Keratinocyte (primary cell): ENCODE results near the gene FAT1. TPM values are rescaled to one million over a fixed set of nuclear protein-coding genes. Genes with fewer than 3 reads are reported as not detected.

Experiments used
- DNase-seq: peaks from one replicate; pipeline ENCODE4 v3.0.0-alpha.2; 2011; ENCODE audit warnings: low read depth, missing footprints, low spot score
- FAIRE-seq: peaks from 2 replicates; lab custom pipeline; 2011; peaks lifted over from hg19 to GRCh38; lab: Jason Lieb, UNC
- H2AFZ ChIP-seq: 2 replicates; pipeline ENCODE4 v1.6.0; 2012; ENCODE audit warnings: low read length, control low read depth, inconsistent platforms; ENCODE audit not compliant: control insufficient read depth
- H3K27ac ChIP-seq: 2 replicates; pipeline ENCODE4 v1.5.1; 2011; ENCODE audit warnings: low read length; ENCODE audit not compliant: control insufficient read depth, insufficient read depth
- H3K27me3 ChIP-seq: 3 replicates; pipeline ENCODE4 v1.6.0; 2011; ENCODE audit warnings: low read length; ENCODE audit not compliant: control insufficient read depth, insufficient read depth; ENCODE audit errors: extremely low read depth
- H3K36me3 ChIP-seq, 2 experiments: 2 replicates in 1 of 2; 3 replicates in 1 of 2; pipeline ENCODE4 v1.5.1; 2011; ENCODE audit warnings: low read length in 2 of 2, mild to moderate bottlenecking in 1 of 2; ENCODE audit not compliant: control insufficient read depth in 2 of 2, insufficient read depth in 2 of 2; ENCODE audit errors: extremely low read depth in 1 of 2
- H3K4me1 ChIP-seq: 3 replicates; pipeline ENCODE4 v1.5.1; 2011; ENCODE audit warnings: low read length; ENCODE audit not compliant: control insufficient read depth, insufficient read depth; ENCODE audit errors: extremely low read depth
- H3K4me2 ChIP-seq: 3 replicates; pipeline ENCODE4 v1.6.0; 2011; ENCODE audit warnings: low read depth, low read length; ENCODE audit not compliant: control insufficient read depth, insufficient read depth; ENCODE audit errors: extremely low read depth
- H3K4me3 ChIP-seq, 3 experiments: fragments of 200-600 bp in 1 of 3; sonication (generic) in 1 of 3; 2 replicates in 2 of 3; 3 replicates in 1 of 3; pipeline ENCODE4 v1.5.1; 2011 to 2016; ENCODE audit warnings: low read length in 3 of 3, mild to moderate bottlenecking in 3 of 3, control low read depth in 2 of 3, inconsistent platforms in 1 of 3, low read depth in 1 of 3, mixed read lengths in 1 of 3, mixed run types in 1 of 3, moderate library complexity in 1 of 3; ENCODE audit not compliant: control insufficient read depth in 2 of 3, insufficient read depth in 2 of 3; ENCODE audit errors: extremely low read depth in 1 of 3
- H3K79me2 ChIP-seq: 2 replicates; pipeline ENCODE4 v1.6.0; 2012; ENCODE audit warnings: low read length; ENCODE audit not compliant: control insufficient read depth, insufficient read depth
- H3K9ac ChIP-seq: 3 replicates; pipeline ENCODE4 v1.6.0; 2011; ENCODE audit warnings: low read length; ENCODE audit not compliant: control insufficient read depth, insufficient read depth; ENCODE audit errors: extremely low read depth
- H3K9me1 ChIP-seq: 3 replicates; pipeline ENCODE4 v1.6.0; 2011; ENCODE audit warnings: low read length; ENCODE audit not compliant: control insufficient read depth, insufficient read depth; ENCODE audit errors: extremely low read depth
- H3K9me3 ChIP-seq: 2 replicates; pipeline ENCODE4 v1.5.1; 2012; ENCODE audit warnings: low read depth, low read length; ENCODE audit not compliant: control insufficient read depth
- H4K20me1 ChIP-seq: 3 replicates; pipeline ENCODE4 v1.6.0; 2011; ENCODE audit warnings: low read length; ENCODE audit not compliant: control insufficient read depth, insufficient read depth; ENCODE audit errors: extremely low read depth
- EZH2 ChIP-seq: IDR thresholded peaks from one replicate; pipeline ENCODE4 v1.6.1; 2012; ENCODE audit warnings: inconsistent platforms, mild to moderate bottlenecking, low read length, moderate library complexity
- dilution Hi-C: fragments of 300-500 bp; cut with MboI; formaldehyde crosslinking; loops from one replicate; pipeline ENCODE4 v1.7.0; 2020; ENCODE audit warnings: low sequenced_read_pairs; ENCODE audit not compliant: extremely low pct_ligation_motif_present
- polyA plus RNA-seq, 5 experiments: library from polyadenylated mRNA; depleted of rRNA in 3 of 5; stranded (reverse) in 3 of 5; stranded (forward) in 1 of 5; unstranded in 1 of 5; fragments of >200 nt; gene quantifications; 1 replicate in 1 of 5; 2 replicates in 3 of 5; 3 replicates in 1 of 5; pipeline versions ENCODE4 v1.2.1 to v1.2.3, GENCODE V29; 2011 to 2012; ENCODE audit warnings: missing spikeins in 2 of 5, low read depth in 1 of 5, low replicate concordance in 1 of 5
- TF ChIP-seq, protein P1 (sequence below), 3 experiments: IDR thresholded peaks in 1 of 3; conservative IDR thresholded peaks in 1 of 3; optimal IDR thresholded peaks in 1 of 3; 2 replicates in 2 of 3; 3 replicates in 1 of 3; pipeline versions ENCODE3 to v1.5.1; 2011; ENCODE audit warnings: low read length in 3 of 3, mild to moderate bottlenecking in 3 of 3, moderate library complexity in 2 of 3, control low read depth in 1 of 3, inconsistent platforms in 1 of 3; ENCODE audit not compliant: insufficient read depth in 2 of 3; ENCODE audit errors: extremely low read depth in 1 of 3

FAT1 gene
- polyA plus RNA-seq, 1 donor (not counting 4 experiments of a cell fraction or from before 2014, with no cell fraction given): 329 TPM

DNA sequence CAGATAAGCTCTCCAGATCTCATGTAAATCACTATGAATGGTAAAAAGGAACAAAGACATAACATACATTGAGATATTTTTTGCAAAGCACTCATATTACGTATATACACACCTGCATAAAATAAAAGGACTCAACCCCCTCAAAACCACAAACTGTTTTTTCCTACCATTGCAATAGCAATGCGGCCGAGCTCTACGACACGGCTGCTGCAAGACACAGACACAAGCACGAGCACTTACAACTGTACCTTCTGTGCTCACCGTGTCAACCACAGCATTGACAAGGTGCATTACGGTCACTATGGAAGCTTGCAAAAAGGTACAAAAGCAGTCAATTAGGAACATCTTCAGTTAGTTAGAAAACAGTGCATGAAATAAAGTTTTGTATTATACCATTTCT is 131.2 kb downstream of the FAT1 start:
- TF ChIP-seq, protein P1, sequence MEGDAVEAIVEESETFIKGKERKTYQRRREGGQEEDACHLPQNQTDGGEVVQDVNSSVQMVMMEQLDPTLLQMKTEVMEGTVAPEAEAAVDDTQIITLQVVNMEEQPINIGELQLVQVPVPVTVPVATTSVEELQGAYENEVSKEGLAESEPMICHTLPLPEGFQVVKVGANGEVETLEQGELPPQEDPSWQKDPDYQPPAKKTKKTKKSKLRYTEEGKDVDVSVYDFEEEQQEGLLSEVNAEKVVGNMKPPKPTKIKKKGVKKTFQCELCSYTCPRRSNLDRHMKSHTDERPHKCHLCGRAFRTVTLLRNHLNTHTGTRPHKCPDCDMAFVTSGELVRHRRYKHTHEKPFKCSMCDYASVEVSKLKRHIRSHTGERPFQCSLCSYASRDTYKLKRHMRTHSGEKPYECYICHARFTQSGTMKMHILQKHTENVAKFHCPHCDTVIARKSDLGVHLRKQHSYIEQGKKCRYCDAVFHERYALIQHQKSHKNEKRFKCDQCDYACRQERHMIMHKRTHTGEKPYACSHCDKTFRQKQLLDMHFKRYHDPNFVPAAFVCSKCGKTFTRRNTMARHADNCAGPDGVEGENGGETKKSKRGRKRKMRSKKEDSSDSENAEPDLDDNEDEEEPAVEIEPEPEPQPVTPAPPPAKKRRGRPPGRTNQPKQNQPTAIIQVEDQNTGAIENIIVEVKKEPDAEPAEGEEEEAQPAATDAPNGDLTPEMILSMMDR (optimal IDR thresholded peaks at IDR 0.05 in 1 of 3, IDR thresholded peaks at IDR 0.05 in 1 of 3, conservative IDR thresholded peaks at IDR 0.05 in 1 of 3; ENCODE audit: extremely low read depth in 1 of 3, insufficient read depth in 2 of 3, low read length in 3 of 3): no peak
- TF ChIP-seq EZH2: no peak
- H2AFZ ChIP-seq: no peak overlapping the region
- DNase-seq: no peak
- no peaks in the 10 kb centered on the region for H3K9me3 ChIP-seq
- H3K9ac ChIP-seq: no peak overlapping the region
- dilution Hi-C loops: no loop called here
- no peaks in the 10 kb centered on the region for H3K27me3 ChIP-seq
- FAIRE-seq: no peak
- no peaks in the 10 kb centered on the region for H3K4me1 ChIP-seq
- peaks cover 58% of the 10 kb centered on the region for H3K79me2 ChIP-seq
- peaks cover 39 to 53% of the 10 kb centered on the region in 2 experiments for H3K36me3 ChIP-seq
- no peaks in the 10 kb centered on the region for H3K9me1 ChIP-seq
- H3K27ac ChIP-seq: no peak overlapping the region
- H4K20me1 ChIP-seq: peaks cover 23% of the 10 kb centered on the region
- no peak overlapping the region for H3K4me3 ChIP-seq
- H3K4me2 ChIP-seq: no peak overlapping the region

DNA sequence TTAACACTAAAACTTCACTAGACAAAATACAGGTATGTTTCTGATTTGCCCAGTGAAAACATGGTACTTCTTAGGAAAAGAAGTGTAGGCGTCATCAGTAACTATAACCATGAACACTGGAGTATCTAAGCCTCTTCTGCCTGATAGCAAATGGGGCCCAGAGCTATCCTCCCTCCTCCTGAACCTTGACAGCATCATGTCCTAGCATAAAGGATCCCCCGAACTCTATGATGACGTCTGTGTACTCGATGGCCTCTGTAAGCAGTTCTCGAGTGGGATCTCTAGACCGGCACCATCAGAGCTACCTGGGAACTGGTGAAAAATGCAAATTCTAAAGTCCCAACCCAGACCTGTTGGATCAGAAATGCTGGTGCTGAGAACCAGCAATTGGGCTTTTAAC is 132.0 kb downstream of the FAT1 start:
- peaks cover 54% of the 10 kb centered on the region for H3K79me2 ChIP-seq
- peaks cover 22% of the 10 kb centered on the region for H4K20me1 ChIP-seq
- H3K27me3 ChIP-seq: no peaks in the 10 kb centered on the region

More for the DNA sequence above, 132.0 kb downstream of the FAT1 start:
- dilution Hi-C loops: no loop called here
- Histone ChIP-seq H3K4me1 (no peaks in the 10 kb centered on the region), H3K9me3 (no peaks in the 10 kb centered on the region), H3K4me3 (no peak overlapping the region), H3K4me2 (no peak overlapping the region), H3K27ac (no peak overlapping the region), H3K9ac (no peak overlapping the region), H3K36me3 (peaks cover 32 to 45% of the 10 kb centered on the region in 2 experiments), H3K9me1 (no peaks in the 10 kb centered on the region), H2AFZ (no peak overlapping the region)
- DNase-seq: no peak
- FAIRE-seq: no peak
- TF ChIP-seq, protein P1 (optimal IDR thresholded peaks at IDR 0.05 in 1 of 3, IDR thresholded peaks at IDR 0.05 in 1 of 3, conservative IDR thresholded peaks at IDR 0.05 in 1 of 3; ENCODE audit: extremely low read depth in 1 of 3, insufficient read depth in 2 of 3, low read length in 3 of 3): no peak
- TF ChIP-seq EZH2: no peak
